Measurements from ENCODE around the gene LNX2. TPM values are rescaled to one million over a fixed set of nuclear protein-coding genes. Genes with fewer than 3 reads are reported as not detected.

The LNX2 gene
- total RNA-seq, 4 donors from 2014 or later: 10.2 to 14.1 (median 12.8) TPM

DNA sequence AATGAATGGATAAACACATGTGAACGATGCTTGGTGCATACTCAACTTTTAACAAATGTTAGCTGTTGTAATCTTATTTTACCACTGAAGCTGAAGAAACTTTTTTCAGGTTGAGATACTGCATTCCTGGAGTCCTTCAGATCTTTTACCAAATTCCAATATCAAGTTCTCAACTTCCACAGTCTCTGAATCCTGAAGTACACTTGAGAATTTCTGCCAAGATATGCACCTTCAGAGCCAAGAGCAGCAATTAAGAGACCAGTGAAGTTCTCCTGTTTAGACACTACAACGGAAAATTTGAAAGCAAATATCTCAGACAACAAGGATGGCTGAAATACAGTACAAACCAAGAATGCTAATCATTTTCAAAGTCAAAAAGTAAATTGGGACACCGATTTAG lies 85.3 kb downstream of the LNX2 start:
- no peak overlapping the region for H3K4me3 ChIP-seq
- WGBS: 50% methylated on average over 3 of the region's 3 CpGs
- H3K36me3 ChIP-seq: no peaks in the 10 kb centered on the region
- no peaks in the 10 kb centered on the region for H3K27me3 ChIP-seq
- no peak for DNase-seq (ENCODE audit: extremely low spot score)
- no peak overlapping the region for H3K27ac ChIP-seq (replicated peaks in 1 of 4)
- no peak for TF ChIP-seq EP300 (IDR thresholded peaks at IDR 0.05)
- TF ChIP-seq, protein P1, sequence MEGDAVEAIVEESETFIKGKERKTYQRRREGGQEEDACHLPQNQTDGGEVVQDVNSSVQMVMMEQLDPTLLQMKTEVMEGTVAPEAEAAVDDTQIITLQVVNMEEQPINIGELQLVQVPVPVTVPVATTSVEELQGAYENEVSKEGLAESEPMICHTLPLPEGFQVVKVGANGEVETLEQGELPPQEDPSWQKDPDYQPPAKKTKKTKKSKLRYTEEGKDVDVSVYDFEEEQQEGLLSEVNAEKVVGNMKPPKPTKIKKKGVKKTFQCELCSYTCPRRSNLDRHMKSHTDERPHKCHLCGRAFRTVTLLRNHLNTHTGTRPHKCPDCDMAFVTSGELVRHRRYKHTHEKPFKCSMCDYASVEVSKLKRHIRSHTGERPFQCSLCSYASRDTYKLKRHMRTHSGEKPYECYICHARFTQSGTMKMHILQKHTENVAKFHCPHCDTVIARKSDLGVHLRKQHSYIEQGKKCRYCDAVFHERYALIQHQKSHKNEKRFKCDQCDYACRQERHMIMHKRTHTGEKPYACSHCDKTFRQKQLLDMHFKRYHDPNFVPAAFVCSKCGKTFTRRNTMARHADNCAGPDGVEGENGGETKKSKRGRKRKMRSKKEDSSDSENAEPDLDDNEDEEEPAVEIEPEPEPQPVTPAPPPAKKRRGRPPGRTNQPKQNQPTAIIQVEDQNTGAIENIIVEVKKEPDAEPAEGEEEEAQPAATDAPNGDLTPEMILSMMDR (IDR thresholded peaks at IDR 0.05): no peak
- no peak for TF ChIP-seq POLR2AphosphoS5 (IDR thresholded peaks at IDR 0.05)
- TF ChIP-seq POLR2A (IDR thresholded peaks at IDR 0.05; ENCODE audit: low read depth): no peak
- peaks cover 0 to 19% (median 16%) of the 10 kb centered on the region in 4 donors for H3K4me1 ChIP-seq
- H3K9me3 ChIP-seq: no peaks in the 10 kb centered on the region
- intact Hi-C loops (cut with DNase I): loop anchor here (5.0 to 10.0 kb wide), 2 partner anchors 158 to 450 kb away; partner anchors contain the start of gene URAD

DNA sequence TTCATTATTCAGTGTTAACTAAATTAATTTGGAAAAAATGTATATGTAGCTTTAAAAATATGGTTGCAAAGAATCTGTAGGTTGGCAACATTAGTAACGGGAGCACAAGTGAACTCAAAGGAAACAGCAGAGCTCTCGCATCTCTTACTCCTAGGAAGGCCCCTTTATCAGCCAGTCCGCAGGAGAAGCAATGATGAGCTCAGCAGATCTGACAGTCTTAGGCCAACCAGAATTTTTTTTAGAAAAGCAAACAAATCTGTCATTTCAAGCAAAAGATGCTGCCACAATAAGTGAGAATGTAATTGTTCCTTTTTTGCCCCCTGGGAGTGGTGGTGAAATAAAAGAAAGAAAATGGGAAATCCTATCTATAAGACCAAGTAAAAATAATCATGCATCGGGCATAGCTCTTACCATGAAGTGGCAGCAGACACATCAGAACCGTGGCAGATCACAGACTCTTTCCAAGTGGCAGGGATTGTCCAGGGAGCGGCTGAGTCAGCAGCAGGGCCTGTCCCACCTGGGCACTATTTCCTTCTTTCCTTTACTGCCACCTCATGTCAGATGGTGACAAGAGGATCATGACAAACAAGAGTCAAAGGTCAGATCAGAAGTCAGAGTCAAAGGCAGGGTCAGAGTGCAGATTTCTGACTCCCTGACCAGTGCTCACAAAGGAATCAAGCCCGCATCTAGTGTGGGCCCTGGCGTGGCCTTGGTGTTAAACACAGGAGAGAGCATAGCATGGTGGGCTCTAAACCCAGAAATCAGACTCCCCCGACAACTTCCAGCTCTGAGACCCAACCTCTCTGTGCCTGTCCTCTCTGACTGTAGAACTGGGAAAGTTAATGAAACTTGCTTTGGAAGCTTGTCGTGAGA lies 86.0 kb downstream of the LNX2 start:
- no peak for TF ChIP-seq EP300 (IDR thresholded peaks at IDR 0.05)
- TF ChIP-seq POLR2AphosphoS5 (IDR thresholded peaks at IDR 0.05): no peak
- TF ChIP-seq POLR2A (IDR thresholded peaks at IDR 0.05; ENCODE audit: low read depth): no peak
- TF ChIP-seq, protein P1 (IDR thresholded peaks at IDR 0.05): no peak
- Histone ChIP-seq H3K27ac (replicated peaks in 1 of 4) (no peak overlapping the region), H3K27me3 (no peaks in the 10 kb centered on the region), H3K9me3 (no peaks in the 10 kb centered on the region), H3K36me3 (no peaks in the 10 kb centered on the region), H3K4me1 (peaks cover 0 to 19% (median 16%) of the 10 kb centered on the region in 4 donors), H3K4me3 (no peak overlapping the region)
- peak; percentile 62 for DNase-seq (ENCODE audit: extremely low spot score)
- intact Hi-C loops (cut with DNase I): loop anchor here (5.0 to 10.0 kb wide), 2 partner anchors 157 to 450 kb away; partner anchors contain the start of gene URAD
- WGBS: 82% methylated on average over 10 of the region's 10 CpGs

DNA sequence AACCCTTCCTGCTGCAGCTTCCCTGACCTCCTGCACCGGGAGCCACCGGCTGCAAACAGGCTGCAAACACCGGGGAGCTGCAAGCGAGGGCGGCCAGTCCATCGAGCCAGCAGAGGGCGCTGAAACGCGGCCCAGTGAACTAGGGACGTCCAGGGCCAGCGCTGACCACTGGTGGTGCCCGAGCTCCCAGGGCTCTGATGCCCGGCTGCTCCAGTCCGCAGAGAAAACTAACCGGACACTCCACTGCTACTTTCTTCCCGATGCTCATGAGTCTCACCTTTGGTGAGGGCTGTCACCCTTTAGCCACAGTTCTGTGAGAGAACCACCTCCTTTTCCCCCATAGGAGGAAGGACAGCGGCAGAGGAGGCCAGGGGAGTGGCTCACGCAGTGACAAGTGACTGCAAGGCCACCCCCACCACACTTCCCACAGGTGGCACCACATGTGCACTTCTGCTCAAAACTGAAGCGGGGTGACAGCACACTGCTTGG lies 87.1 kb downstream of the LNX2 start:
- H3K4me1 ChIP-seq: peaks cover 0 to 19% (median 16%) of the 10 kb centered on the region in 4 donors
- no peaks in the 10 kb centered on the region for H3K36me3 ChIP-seq
- WGBS: 24% methylated on average over 2 of the region's 19 CpGs
- TF ChIP-seq, protein P1 (IDR thresholded peaks at IDR 0.05): peak; percentile 78 to 95 (median 89)
- TF ChIP-seq EP300 (IDR thresholded peaks at IDR 0.05) (no peak), POLR2AphosphoS5 (IDR thresholded peaks at IDR 0.05) (peak in 1 of 2 donors; percentile 28)
- H3K9me3 ChIP-seq: no peaks in the 10 kb centered on the region
- peaks cover 0 to under 1% (median 0%) of the 10 kb centered on the region in 4 donors for H3K27me3 ChIP-seq
- DNase-seq (ENCODE audit: extremely low spot score): peak; percentile 92
- intact Hi-C loops (cut with DNase I): loop anchor here (1.0 to 10.0 kb wide), 3 partner anchors 156 to 452 kb away; partner anchors contain the start of gene URAD
- peak overlapping the region in 1 of 4 donors; percentile 22 for H3K4me3 ChIP-seq
- no peak overlapping the region for H3K27ac ChIP-seq (replicated peaks in 1 of 4)

DNA sequence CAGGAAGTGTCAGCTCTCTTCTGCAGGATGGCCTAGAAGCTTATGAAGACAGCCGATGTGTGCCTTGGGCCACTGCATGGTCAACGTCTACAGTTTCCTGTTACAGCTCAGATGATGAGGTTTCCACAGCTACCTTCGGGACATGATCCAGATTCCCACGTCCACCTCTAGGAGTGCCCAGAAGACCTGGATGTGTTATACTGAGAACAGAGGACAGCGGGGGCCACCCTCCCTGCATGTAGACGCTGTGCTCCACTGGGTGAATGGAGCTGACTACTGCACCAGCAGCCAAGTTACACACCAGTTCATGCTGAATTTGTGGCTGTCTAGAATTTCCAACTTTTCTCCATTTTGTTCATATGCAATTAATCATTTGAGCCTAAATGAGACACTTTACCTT lies 91.4 kb downstream of the LNX2 start:
- intact Hi-C loops (cut with DNase I): no loop called here
- Histone ChIP-seq H3K27ac (replicated peaks in 1 of 4) (no peak overlapping the region), H3K4me1 (peaks cover 0 to 8% (median 7%) of the 10 kb centered on the region in 4 donors), H3K27me3 (peaks cover 0 to 32% (median 0%) of the 10 kb centered on the region in 4 donors), H3K36me3 (no peaks in the 10 kb centered on the region), H3K4me3 (no peak overlapping the region), H3K9me3 (no peaks in the 10 kb centered on the region)
- peak; percentile 66 for DNase-seq (ENCODE audit: extremely low spot score)
- TF ChIP-seq, protein P1 (IDR thresholded peaks at IDR 0.05): no peak
- TF ChIP-seq EP300 (IDR thresholded peaks at IDR 0.05) (no peak), POLR2A (IDR thresholded peaks at IDR 0.05; ENCODE audit: low read depth) (no peak), POLR2AphosphoS5 (IDR thresholded peaks at IDR 0.05) (no peak)
- WGBS: 96% methylated on average over 4 of the region's 6 CpGs
